Fibroblast of pulmonary artery (primary cell): ENCODE measurements around the gene FIGNL1.

ENCODE experiments used
- DNase-seq: peaks from one replicate; pipeline ENCODE4 v3.0.0-alpha.2; 2010; ENCODE audit warnings: low read depth
- H3K4me3 ChIP-seq: replicated peaks from 2 replicates; pipeline ENCODE4 v1.5.1; 2011; ENCODE audit warnings: low read depth, mild to moderate bottlenecking, control low read depth, low read length, moderate library complexity
- CTCF ChIP-seq: IDR thresholded peaks from 2 replicates; pipeline ENCODE4 v1.5.1; 2011; ENCODE audit warnings: mild to moderate bottlenecking, control low read depth, low read length, inconsistent platforms; ENCODE audit errors: missing control alignments

Gene FIGNL1

GRCh38 chr7:50492770-50493519 is 42.8 kb upstream of the FIGNL1 start:
- H3K4me3 ChIP-seq: no peak overlapping the region
- no peak for DNase-seq
- no peak for TF ChIP-seq CTCF

GRCh38 chr7:50491943-50492342 is 41.8 kb upstream of the FIGNL1 start:
- TF ChIP-seq CTCF: no peak
- no peak for DNase-seq
- H3K4me3 ChIP-seq: no peak overlapping the region

- DNase-seq: no peak
- no peak for TF ChIP-seq CTCF
- H3K4me3 ChIP-seq: no peak overlapping the region
Observed at GRCh38 chr7:50491209-50491608, 41.1 kb upstream of the FIGNL1 start.

GRCh38 chr7:50488379-50488778 is 38.2 kb upstream of the FIGNL1 start:
- TF ChIP-seq CTCF: no peak
- no peak for DNase-seq
- no peak overlapping the region for H3K4me3 ChIP-seq

DNA sequence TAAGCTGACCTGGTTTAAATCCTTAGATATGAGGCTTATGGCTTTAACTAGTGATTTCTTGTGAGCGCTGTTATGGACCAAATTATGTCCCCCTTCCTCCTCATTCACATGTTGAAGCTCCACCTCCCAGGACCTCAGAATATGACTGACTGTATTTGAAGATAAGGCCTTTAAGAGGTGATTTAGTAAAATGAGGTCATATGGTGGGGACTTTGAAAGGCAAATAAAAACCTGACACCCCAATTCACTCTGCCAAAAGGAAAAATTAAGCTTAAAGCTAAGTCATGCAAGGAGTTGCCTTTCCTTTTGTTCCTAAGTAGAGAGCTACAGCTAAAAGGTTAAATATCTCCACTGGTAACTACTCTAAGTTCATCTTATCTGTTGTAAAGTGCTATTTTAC is 36.4 kb upstream of the FIGNL1 start:
- DNase-seq: no peak
- H3K4me3 ChIP-seq: no peak overlapping the region
- TF ChIP-seq CTCF: no peak

- no peak for DNase-seq
- no peak for TF ChIP-seq CTCF
Observed at GRCh38 chr7:50481867-50482266, 31.7 kb upstream of the FIGNL1 start.

DNA sequence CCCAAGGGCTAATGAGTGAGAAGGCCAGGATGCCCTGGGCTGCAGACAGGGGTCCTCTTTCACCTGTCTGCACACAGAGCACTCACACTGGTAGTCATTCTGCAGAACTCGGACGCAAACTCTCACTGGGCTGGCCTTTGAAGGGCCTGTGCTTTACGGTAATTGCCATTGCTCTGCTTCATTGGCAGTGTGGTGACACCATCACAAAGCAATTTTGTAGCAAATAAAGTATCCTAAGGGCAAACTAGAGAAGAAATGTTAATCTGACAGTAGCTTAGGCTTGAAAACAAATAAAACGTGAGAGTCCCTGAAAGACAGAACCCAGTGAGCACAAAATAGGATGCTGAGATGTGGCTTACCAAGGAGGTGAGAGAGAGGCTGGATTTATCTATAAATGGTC is 30.6 kb upstream of the FIGNL1 start:
- no peak overlapping the region for H3K4me3 ChIP-seq
- DNase-seq: no peak
- TF ChIP-seq CTCF: no peak

More at GRCh38 chr7:50481867-50482266, 31.7 kb upstream of the FIGNL1 start:
- H3K4me3 ChIP-seq: no peak overlapping the region
